Prostate gland (tissue), 2 donors: ENCODE measurements around the gene ANKRD11. TPM values are rescaled to one million over a fixed set of nuclear protein-coding genes. Genes with fewer than 3 reads are reported as not detected.
"Not testable (repeated sequence)": the region's sequence is repeated elsewhere in the genome, so short reads cannot be mapped to it uniquely, and the experiment has no call there.

Source experiments
- DNase-seq: peaks from one replicate; pipeline ENCODE4 v3.0.0-alpha.2; 2019; ENCODE audit warnings: low spot score
- H3K27ac ChIP-seq, 2 donors: fragments of 200-600 bp; sonication (generic); 2 replicates each; pipeline ENCODE4 v1.5.1; 2017 to 2019
- H3K27me3 ChIP-seq: fragments of 200-600 bp; sonication (generic); replicated peaks from 2 replicates; pipeline ENCODE4 v1.5.1; 2019; ENCODE audit not compliant: insufficient read depth
- H3K36me3 ChIP-seq, 2 donors: fragments of 200-600 bp; sonication (generic); 1 replicate in 1 of 2; 2 replicates in 1 of 2; pipeline versions ENCODE4 v1.5.1 to v1.8.1; 2017 to 2019
- H3K4me1 ChIP-seq: fragments of 200-600 bp; sonication (generic); replicated peaks from 2 replicates; pipeline ENCODE4 v1.5.1; 2019
- H3K4me3 ChIP-seq, 2 donors: fragments of 200-600 bp; sonication (generic); 2 replicates each; pipeline ENCODE4 v1.5.1; 2017 to 2019
- H3K9me3 ChIP-seq: fragments of 200-600 bp; sonication (generic); 2 replicates; pipeline ENCODE4 v1.5.1; 2017
- POLR2A ChIP-seq: fragments of 450-650 bp; IDR thresholded peaks from one replicate; pipeline ENCODE4 v1.6.1; 2016; ENCODE audit warnings: antibody characterized with exemption, mild to moderate bottlenecking
- POLR2AphosphoS5 ChIP-seq: sonication (generic); formaldehyde crosslinking; IDR thresholded peaks from one replicate; pipeline ENCODE4 v1.6.1; 2017; ENCODE audit warnings: antibody characterized with exemption
- WGBS: methylation state at CpG from one replicate; pipeline ENCODE4 v1.1.5; 2018; 5-methylcytosine and 5-hydroxymethylcytosine counted together
- intact Hi-C: fragments of 100-400 bp; cut with DNase I; formaldehyde crosslinking; loops from one replicate; pipeline ENCODE4 v1.14.2; 2022
- total RNA-seq, 2 donors: library from RNA; depleted of rRNA; stranded (reverse); fragments of >200 nt; gene quantifications; one replicate each; pipeline ENCODE4 v1.1.0, GENCODE V29; 2016
- TF ChIP-seq, protein P1 (sequence below), 4 experiments: fragments of 200-600 bp in 2 of 4; fragments of 450-650 bp in 2 of 4; sonication (generic) in 2 of 4; IDR thresholded peaks; 1 replicate in 3 of 4; 2 replicates in 1 of 4; pipeline ENCODE4 v1.5.1; 2016 to 2019; ENCODE audit warnings: antibody characterized with exemption in 4 of 4, mild to moderate bottlenecking in 2 of 4, moderate library complexity in 2 of 4

The ANKRD11 gene
- total RNA-seq, 2 donors from 2014 or later, result 66.2 to 143 TPM

DNA sequence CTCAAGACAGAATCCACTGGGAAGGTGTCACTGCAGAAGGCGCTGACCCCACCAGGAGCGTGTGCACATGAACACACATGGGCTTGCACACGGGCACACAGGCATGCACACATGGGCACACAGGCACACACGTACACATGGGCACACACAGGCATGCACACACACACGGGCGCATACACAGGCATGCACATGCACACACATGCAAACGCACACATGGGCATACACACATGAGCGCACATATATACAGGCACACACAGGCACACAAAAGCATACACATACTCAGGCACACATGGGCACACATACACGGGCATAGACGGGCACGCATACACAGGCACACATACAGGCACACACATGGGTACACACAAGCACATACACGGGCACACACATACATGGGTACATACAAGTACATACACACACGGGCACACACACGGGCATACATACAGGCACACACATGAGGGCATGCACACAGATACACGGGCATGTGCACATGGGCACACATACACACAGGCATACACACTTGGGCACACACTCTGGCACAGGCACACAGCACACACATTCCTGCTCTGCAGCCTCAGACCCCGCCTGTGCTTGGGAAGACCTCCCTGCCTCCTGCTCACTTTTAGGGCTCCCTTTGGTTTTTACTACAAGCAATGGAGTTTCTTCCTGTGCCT is 186.0 kb downstream of the ANKRD11 start:
- Histone ChIP-seq H3K4me1 (peaks cover 7% of the 10 kb centered on the region), H3K9me3 (no peaks in the 10 kb centered on the region), H3K4me3 (no peak overlapping the region), H3K27ac (no peak overlapping the region), H3K36me3 (no peaks in the 10 kb centered on the region), H3K27me3 (no peaks in the 10 kb centered on the region)
- WGBS, result 86% methylated on average over 16 of the region's 16 CpGs
- no peak for TF ChIP-seq POLR2AphosphoS5
- TF ChIP-seq POLR2A, result no peak
- TF ChIP-seq, protein P1, sequence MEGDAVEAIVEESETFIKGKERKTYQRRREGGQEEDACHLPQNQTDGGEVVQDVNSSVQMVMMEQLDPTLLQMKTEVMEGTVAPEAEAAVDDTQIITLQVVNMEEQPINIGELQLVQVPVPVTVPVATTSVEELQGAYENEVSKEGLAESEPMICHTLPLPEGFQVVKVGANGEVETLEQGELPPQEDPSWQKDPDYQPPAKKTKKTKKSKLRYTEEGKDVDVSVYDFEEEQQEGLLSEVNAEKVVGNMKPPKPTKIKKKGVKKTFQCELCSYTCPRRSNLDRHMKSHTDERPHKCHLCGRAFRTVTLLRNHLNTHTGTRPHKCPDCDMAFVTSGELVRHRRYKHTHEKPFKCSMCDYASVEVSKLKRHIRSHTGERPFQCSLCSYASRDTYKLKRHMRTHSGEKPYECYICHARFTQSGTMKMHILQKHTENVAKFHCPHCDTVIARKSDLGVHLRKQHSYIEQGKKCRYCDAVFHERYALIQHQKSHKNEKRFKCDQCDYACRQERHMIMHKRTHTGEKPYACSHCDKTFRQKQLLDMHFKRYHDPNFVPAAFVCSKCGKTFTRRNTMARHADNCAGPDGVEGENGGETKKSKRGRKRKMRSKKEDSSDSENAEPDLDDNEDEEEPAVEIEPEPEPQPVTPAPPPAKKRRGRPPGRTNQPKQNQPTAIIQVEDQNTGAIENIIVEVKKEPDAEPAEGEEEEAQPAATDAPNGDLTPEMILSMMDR (IDR thresholded peaks at IDR 0.05), result no peak
- DNase-seq, result no peak
- intact Hi-C loops, result no loop called here

DNA sequence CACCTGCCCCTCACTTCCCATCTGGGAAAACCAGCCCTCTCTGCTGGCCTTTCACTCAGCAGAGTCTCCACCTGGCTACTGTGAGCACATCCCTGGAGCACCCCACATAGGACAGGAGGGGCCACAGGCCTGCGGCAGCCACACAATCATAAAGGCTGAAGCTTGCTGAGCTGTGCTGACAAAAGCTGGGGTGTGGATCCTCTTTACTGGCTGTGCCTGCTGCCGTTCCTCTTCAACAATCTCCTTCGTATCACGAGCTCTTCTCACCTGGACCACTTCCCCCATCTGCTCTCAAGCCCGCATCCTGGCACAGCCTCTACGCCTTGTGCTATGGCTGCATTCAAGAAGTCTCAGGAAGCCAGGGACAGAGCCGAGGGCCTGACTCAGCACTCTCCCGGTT is 186.7 kb downstream of the ANKRD11 start:
- 85% methylated on average over 8 of the region's 8 CpGs for WGBS
- H3K4me1 ChIP-seq, result peaks cover 7% of the 10 kb centered on the region
- H3K9me3 ChIP-seq, result no peaks in the 10 kb centered on the region
- no peaks in the 10 kb centered on the region for H3K36me3 ChIP-seq
- intact Hi-C loops, result no loop called here
- H3K4me3 ChIP-seq, result no peak overlapping the region
- DNase-seq, result no peak
- TF ChIP-seq, protein P1 (IDR thresholded peaks at IDR 0.05), result no peak
- TF ChIP-seq POLR2AphosphoS5 (no peak), POLR2A (no peak)
- no peaks in the 10 kb centered on the region for H3K27me3 ChIP-seq
- no peak overlapping the region for H3K27ac ChIP-seq

DNA sequence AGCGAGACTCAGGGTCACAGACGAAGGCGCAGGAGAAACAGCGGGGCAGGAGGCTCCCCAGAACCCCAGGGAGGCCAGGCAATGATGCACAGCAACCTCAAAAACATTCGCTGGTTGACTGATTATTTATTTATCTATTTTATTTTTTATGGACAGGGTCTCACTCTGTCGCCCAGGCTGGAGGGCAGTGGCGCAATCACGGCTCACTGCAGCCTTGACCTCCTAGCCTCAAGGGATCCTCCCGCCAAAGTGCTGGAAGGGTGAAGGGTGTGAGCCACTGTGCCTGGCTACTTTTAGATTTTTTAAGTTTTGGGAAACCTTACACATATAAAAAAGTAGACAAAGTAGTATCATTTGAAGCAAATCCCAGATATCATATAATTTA is 189.4 kb downstream of the ANKRD11 start:
- Histone ChIP-seq H3K27me3 (no peaks in the 10 kb centered on the region), H3K9me3 (no peaks in the 10 kb centered on the region), H3K27ac (peak overlapping the region; percentile 62 to 70), H3K36me3 (no peaks in the 10 kb centered on the region), H3K4me3 (no peak overlapping the region), H3K4me1 (peaks cover 7% of the 10 kb centered on the region)
- TF ChIP-seq, protein P1 (IDR thresholded peaks at IDR 0.05), result no peak
- TF ChIP-seq POLR2AphosphoS5, result no peak
- TF ChIP-seq POLR2A, result no peak
- intact Hi-C loops, result no loop called here
- no peak for DNase-seq
- 78% methylated on average over 9 of the region's 9 CpGs for WGBS

DNA sequence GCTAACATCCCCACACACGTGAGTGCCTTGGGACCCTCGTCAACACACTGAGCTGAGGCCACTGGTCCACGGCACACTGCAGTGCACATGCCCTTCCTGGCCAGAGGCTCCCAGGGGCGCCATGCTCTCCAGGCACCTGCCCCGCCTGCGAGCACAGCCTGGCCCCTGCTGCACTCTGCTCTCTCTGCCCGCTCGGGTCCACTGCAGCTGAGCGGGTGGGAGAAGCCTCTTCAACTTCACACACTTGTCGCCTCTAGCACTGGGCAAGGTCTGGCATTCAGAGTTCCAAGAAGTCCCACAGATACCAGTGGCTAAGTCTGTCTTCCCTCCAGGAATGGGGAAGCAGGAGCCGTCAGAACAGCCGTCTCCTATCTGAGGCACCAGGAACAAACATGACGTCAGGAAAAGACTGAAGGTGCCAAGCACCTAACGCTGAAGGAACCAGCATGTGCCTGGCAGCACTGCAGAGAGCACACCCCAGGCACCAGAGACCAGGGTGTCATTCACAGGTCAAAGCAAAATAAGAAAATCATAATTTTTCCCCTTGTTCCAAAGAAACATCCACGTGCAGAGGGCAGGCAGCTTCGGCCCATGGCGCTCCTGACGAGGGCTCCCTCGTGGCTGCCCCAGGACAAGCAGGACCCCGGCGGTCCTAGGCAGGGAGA is 189.9 kb downstream of the ANKRD11 start:
- no peaks in the 10 kb centered on the region for H3K9me3 ChIP-seq
- H3K27ac ChIP-seq, result peak overlapping the region; percentile 65 to 70
- 53% methylated on average over 19 of the region's 21 CpGs for WGBS
- no peaks in the 10 kb centered on the region for H3K27me3 ChIP-seq
- H3K4me1 ChIP-seq, result peaks cover 7% of the 10 kb centered on the region
- peak; percentile 81 for TF ChIP-seq POLR2AphosphoS5
- TF ChIP-seq, protein P1 (IDR thresholded peaks at IDR 0.05), result no peak
- no peak for TF ChIP-seq POLR2A
- peak; percentile 30 for DNase-seq
- H3K4me3 ChIP-seq, result no peak overlapping the region
- intact Hi-C loops, result no loop called here
- H3K36me3 ChIP-seq, result no peaks in the 10 kb centered on the region

DNA sequence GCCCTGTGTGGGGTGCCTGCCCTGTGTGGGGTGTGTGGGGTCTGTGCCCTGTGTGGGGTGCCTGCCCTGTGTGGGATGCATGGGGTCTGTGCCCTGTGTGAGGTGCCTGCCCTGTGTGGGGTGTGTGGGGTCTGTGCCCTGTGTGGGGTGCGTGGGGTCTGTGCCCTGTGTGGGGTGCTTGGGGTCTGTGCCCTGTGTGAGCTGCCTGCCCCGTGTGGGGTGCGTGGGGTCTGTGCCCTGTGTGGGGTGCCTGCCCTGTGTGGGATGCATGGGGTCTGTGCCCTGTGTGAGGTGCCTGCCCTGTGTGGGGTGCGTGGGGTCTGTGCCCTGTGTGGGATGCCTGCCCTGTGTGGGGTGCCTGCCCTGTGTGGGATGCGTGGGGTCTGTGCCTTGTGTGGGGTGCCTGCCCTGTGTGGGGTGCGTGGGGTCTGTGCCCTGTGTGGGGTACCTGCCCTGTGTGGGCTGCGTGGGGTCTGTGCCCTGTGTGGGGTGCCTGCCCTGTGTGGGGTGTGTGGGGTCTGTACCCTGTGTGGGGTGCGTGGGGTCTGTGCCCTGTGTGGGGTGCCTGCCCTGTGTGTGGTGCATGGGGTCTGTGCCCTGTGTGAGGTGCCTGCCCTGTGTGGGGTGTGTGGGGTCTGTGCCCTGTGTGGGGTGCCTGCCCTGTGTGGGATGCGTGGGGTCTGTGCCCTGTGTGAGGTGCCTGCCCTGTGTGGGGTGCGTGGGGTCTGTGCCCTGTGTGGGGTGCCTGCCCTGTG is 190.8 kb downstream of the ANKRD11 start:
- H3K4me1 ChIP-seq, H3K4me3 ChIP-seq, H3K9me3 ChIP-seq, intact Hi-C loops, H3K27me3 ChIP-seq, DNase-seq, H3K36me3 ChIP-seq: not testable (repeated sequence)
- H3K27ac ChIP-seq, result peak overlapping the region; percentile 65 to 70
- WGBS, result 91% methylated on average over 7 of the region's 10 CpGs
